HCT116 (cell line): ENCODE measurements around the gene CNTNAP2. TPM values are rescaled to one million over a fixed set of nuclear protein-coding genes. Genes with fewer than 3 reads are reported as not detected.

Source experiments
- ATAC-seq: fragments of 200-7000 bp; cut with Tn5 transposase; 2 replicates; pipeline ENCODE4 v1.9.1; 2020; ENCODE audit warnings: mild to moderate bottlenecking, moderate library complexity
- BruUV-seq: library from RNA; stranded (reverse); fragments of 400-500 nt; replicated peaks from 2 replicates; lab custom pipeline; 2021; lab: Mats Ljungman, UMichigan
- CTCF ChIA-PET: fragments of 300-600 bp; sonication (Branson Sonifier 250); formaldehyde crosslinking; loops from one replicate; lab custom pipeline; 2021; ENCODE audit warnings: antibody characterized with exemption; lab: Charles Lee
- POLR2A ChIA-PET: fragments of 300-600, 350-600 bp; sonication (Branson Sonifier 250); formaldehyde crosslinking; loops from one replicate; lab custom pipeline; 2021; ENCODE audit warnings: antibody characterized with exemption; lab: Charles Lee
- RAD21 ChIA-PET, 2 experiments: fragments of 300-600 bp; sonication (Branson Sonifier 250); formaldehyde crosslinking; loops; one replicate each; lab custom pipeline; 2023; ENCODE audit warnings: low total read pairs in 2 of 2; ENCODE audit not compliant: uncharacterized antibody in 2 of 2, unreplicated experiment in 2 of 2, low non-redundant PET in 1 of 2; lab: Charles Lee
- DNase-seq: peaks from one replicate; pipeline ENCODE4 v3.0.0-alpha.2; 2010; ENCODE audit warnings: low read depth, low spot score
- H2AFZ ChIP-seq: fragments of 200-600 bp; shearing (Covaris generic), sonication (generic); 2 replicates; pipeline ENCODE4 v1.6.1; 2017; ENCODE audit warnings: low read depth, mixed run types, mixed read lengths, antibody characterized with exemption, low read length; ENCODE audit not compliant: poor library complexity, severe bottlenecking
- H3K27ac ChIP-seq: 2 replicates; pipeline ENCODE4 v1.5.1; 2012; ENCODE audit warnings: low read depth, low read length
- H3K27me3 ChIP-seq: fragments of 200-600 bp; sonication (generic); 2 replicates; pipeline ENCODE4 v1.6.1; 2016; ENCODE audit warnings: mixed run types, low read length, mixed read lengths; ENCODE audit not compliant: insufficient read depth
- H3K36me3 ChIP-seq, 2 experiments: fragments of 200-500 bp in 1 of 2; fragments of 200-600 bp in 1 of 2; sonication (Bioruptor generic) in 1 of 2; sonication (generic) in 1 of 2; 2 replicates each; pipeline versions ENCODE4 v1.5.1 to v1.6.1; 2014 to 2016; ENCODE audit warnings: low read length in 2 of 2, inconsistent platforms in 1 of 2, mixed read lengths in 1 of 2, mixed run types in 1 of 2; ENCODE audit not compliant: insufficient read depth in 2 of 2, control insufficient read depth in 1 of 2
- H3K4me1 ChIP-seq, 2 experiments: fragments of 200-600 bp in 1 of 2; sonication (generic) in 1 of 2; 2 replicates each; pipeline versions ENCODE4 v1.5.1 to v1.6.1; 2012 to 2017; ENCODE audit warnings: low read length in 2 of 2, inconsistent platforms in 1 of 2, mild to moderate bottlenecking in 1 of 2, mixed read lengths in 1 of 2, mixed run types in 1 of 2, moderate library complexity in 1 of 2; ENCODE audit not compliant: insufficient read depth in 2 of 2, control insufficient read depth in 1 of 2
- H3K4me2 ChIP-seq: fragments of 200-600 bp; sonication (generic); 2 replicates; pipeline ENCODE4 v1.6.1; 2017; ENCODE audit warnings: mixed run types, low read length, mixed read lengths
- H3K4me3 ChIP-seq, 2 experiments: fragments of 200-600 bp in 1 of 2; sonication (generic) in 1 of 2; replicated peaks in 1 of 2; 2 replicates each; pipeline ENCODE4 v1.5.1; 2011 to 2016; ENCODE audit warnings: low read length in 2 of 2, control low read depth in 1 of 2, low read depth in 1 of 2, mild to moderate bottlenecking in 1 of 2, mixed read lengths in 1 of 2, mixed run types in 1 of 2
- H3K79me2 ChIP-seq: fragments of 200-600 bp; sonication (generic); 2 replicates; pipeline ENCODE4 v1.6.1; 2017; ENCODE audit warnings: mild to moderate bottlenecking, mixed run types, low read length, moderate library complexity, mixed read lengths; ENCODE audit not compliant: insufficient read depth
- H3K9ac ChIP-seq: fragments of 200-600 bp; sonication (generic); 2 replicates; pipeline ENCODE4 v1.6.1; 2016; ENCODE audit warnings: low read length, mixed read lengths
- H3K9me2 ChIP-seq: fragments of 200-600 bp; sonication (generic), shearing (Covaris generic); 2 replicates; pipeline ENCODE4 v1.6.1; 2017; ENCODE audit warnings: mixed run types, mild to moderate bottlenecking, moderate library complexity; ENCODE audit not compliant: insufficient read depth
- H3K9me3 ChIP-seq, 2 experiments: fragments of 200-500 bp in 1 of 2; fragments of 200-600 bp in 1 of 2; sonication (Bioruptor generic) in 1 of 2; sonication (generic) in 1 of 2; 2 replicates each; pipeline ENCODE4 v1.6.1; 2014 to 2017; ENCODE audit warnings: low read length in 2 of 2, mixed read lengths in 2 of 2, inconsistent platforms in 1 of 2, low read depth in 1 of 2, mild to moderate bottlenecking in 1 of 2, mixed run types in 1 of 2, moderate library complexity in 1 of 2; ENCODE audit not compliant: control insufficient read depth in 1 of 2, insufficient read depth in 1 of 2
- H4K20me1 ChIP-seq: fragments of 200-600 bp; sonication (generic), shearing (Covaris generic); 2 replicates; pipeline ENCODE4 v1.6.1; 2017; ENCODE audit warnings: mixed run types, mild to moderate bottlenecking, moderate library complexity; ENCODE audit not compliant: insufficient read depth
- CBX3 ChIP-seq: IDR thresholded peaks from 2 replicates; pipeline ENCODE4 v1.6.1; 2012; ENCODE audit warnings: low read depth
- EZH2phosphoT487 ChIP-seq: fragments of 200-600 bp; IDR thresholded peaks from 2 replicates; pipeline ENCODE4 v1.6.1; 2018; ENCODE audit warnings: antibody characterized with exemption, borderline replicate concordance
- JUND ChIP-seq: IDR thresholded peaks from 2 replicates; pipeline ENCODE4 v1.6.1; 2012
- POLR2A ChIP-seq: IDR thresholded peaks from 2 replicates; pipeline ENCODE4 v1.7.0; 2011; ENCODE audit warnings: borderline replicate concordance; ENCODE audit not compliant: insufficient read depth, insufficient read length; ENCODE audit errors: extremely low read depth
- RAD21 ChIP-seq: IDR thresholded peaks from 2 replicates; pipeline ENCODE4 v1.6.1; 2012; ENCODE audit warnings: low read depth, mild to moderate bottlenecking
- REST ChIP-seq: IDR thresholded peaks from 2 replicates; pipeline ENCODE4 v1.6.1; 2012; ENCODE audit warnings: low read depth
- SIN3A ChIP-seq: IDR thresholded peaks from 2 replicates; pipeline ENCODE4 v1.6.1; 2012; ENCODE audit warnings: low read depth
- SRF ChIP-seq: IDR thresholded peaks from 2 replicates; pipeline ENCODE4 v1.6.1; 2012; ENCODE audit warnings: low read depth
- YY1 ChIP-seq: IDR thresholded peaks from 2 replicates; pipeline ENCODE4 v1.6.1; 2011; ENCODE audit warnings: low read length, low read depth, moderate library complexity, mild to moderate bottlenecking; ENCODE audit not compliant: insufficient replicate concordance; ENCODE audit errors: extremely low read depth
- ZNF274 ChIP-seq: fragments of 200-500 bp; sonication (Bioruptor generic); IDR thresholded peaks from 2 replicates; pipeline ENCODE4 v1.6.1; 2014; ENCODE audit warnings: mild to moderate bottlenecking, low read depth, low read length, inconsistent platforms
- intact Hi-C: fragments of 100-400 bp; cut with micrococcal nuclease; formaldehyde crosslinking; loops from 2 replicates; pipeline ENCODE4 v1.10.0; 2022
- total RNA-seq: library from RNA; stranded (reverse); gene quantifications from one replicate; pipeline ENCODE4 v1.2.1, GENCODE V29; 2021; ENCODE audit not compliant: unreplicated experiment
- TF ChIP-seq, protein P1 (sequence below): IDR thresholded peaks from 2 replicates; pipeline ENCODE4 v1.6.1; 2012
- TF ChIP-seq, protein P2 (sequence below), 3 experiments: fragments of 200-600 bp in 1 of 3; sonication (generic) in 1 of 3; IDR thresholded peaks in 2 of 3; conservative IDR thresholded peaks in 1 of 3; 2 replicates each; pipeline ENCODE4 v1.5.1; 2012 to 2017; ENCODE audit warnings: low read depth in 2 of 3, low read length in 2 of 3, antibody characterized with exemption in 1 of 3, borderline replicate concordance in 1 of 3, control low read depth in 1 of 3, mild to moderate bottlenecking in 1 of 3, mixed read lengths in 1 of 3, mixed run types in 1 of 3, moderate library complexity in 1 of 3; ENCODE audit not compliant: insufficient read depth in 1 of 3

CNTNAP2 gene
- total RNA-seq, 1 experiment from 2014 or later = 0.37 TPM

- ChIA-PET CTCF (no interaction called here), POLR2A (no interaction called here)
- H3K36me3 ChIP-seq = no peaks in the 10 kb centered on the region
- H4K20me1 ChIP-seq = no peaks in the 10 kb centered on the region
- no peak overlapping the region for H2AFZ ChIP-seq
- H3K4me1 ChIP-seq = no peaks in the 10 kb centered on the region; a peak in 1 of 4 replicates
- TF ChIP-seq CBX3 = no peak
- TF ChIP-seq, all 23 proteins: peak for 0
- RAD21 ChIA-PET = no interaction called here
- Histone ChIP-seq H3K27ac (no peak overlapping the region), H3K9ac (no peak overlapping the region), H3K9me2 (no peaks in the 10 kb centered on the region), H3K9me3 (no peaks in the 10 kb centered on the region), H3K4me2 (no peak overlapping the region), H3K79me2 (no peaks in the 10 kb centered on the region), H3K4me3 (no peak overlapping the region), H3K27me3 (no peaks in the 10 kb centered on the region)
- ATAC-seq (no peak), DNase-seq (no peak)
- intact Hi-C loops = no loop called here
- BruUV-seq = no TSS peak
Measured at GRCh38 chr7:148318102-148318811, 2201.7 kb downstream of the CNTNAP2 start.

- no peak overlapping the region for H3K27ac ChIP-seq
- POLR2A ChIA-PET = no interaction called here
- intact Hi-C loops = no loop called here
- H3K9me2 ChIP-seq = no peaks in the 10 kb centered on the region
- CTCF ChIA-PET = no interaction called here
- no peaks in the 10 kb centered on the region for H4K20me1 ChIP-seq
- no TSS peak for BruUV-seq
- no peaks in the 10 kb centered on the region for H3K36me3 ChIP-seq
- no peaks in the 10 kb centered on the region for H3K79me2 ChIP-seq
- H3K4me2 ChIP-seq = no peak overlapping the region
- H3K9me3 ChIP-seq = no peaks in the 10 kb centered on the region
- H3K4me3 ChIP-seq = no peak overlapping the region
- no peaks in the 10 kb centered on the region for H3K27me3 ChIP-seq
- RAD21 ChIA-PET = no interaction called here
- H3K9ac ChIP-seq = no peak overlapping the region
- DNase-seq = no peak
- H3K4me1 ChIP-seq = no peaks in the 10 kb centered on the region; a peak in 1 of 4 replicates
- no peak for ATAC-seq
- H2AFZ ChIP-seq = no peak overlapping the region
- TF ChIP-seq POLR2A (no peak), SRF (no peak), ZNF274 (no peak), JUND (no peak), EZH2phosphoT487 (no peak), SIN3A (no peak), REST (no peak), RAD21 (no peak), YY1 (no peak)
- TF ChIP-seq, protein P1, sequence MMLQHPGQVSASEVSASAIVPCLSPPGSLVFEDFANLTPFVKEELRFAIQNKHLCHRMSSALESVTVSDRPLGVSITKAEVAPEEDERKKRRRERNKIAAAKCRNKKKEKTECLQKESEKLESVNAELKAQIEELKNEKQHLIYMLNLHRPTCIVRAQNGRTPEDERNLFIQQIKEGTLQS = no peak
- TF ChIP-seq, protein P2, sequence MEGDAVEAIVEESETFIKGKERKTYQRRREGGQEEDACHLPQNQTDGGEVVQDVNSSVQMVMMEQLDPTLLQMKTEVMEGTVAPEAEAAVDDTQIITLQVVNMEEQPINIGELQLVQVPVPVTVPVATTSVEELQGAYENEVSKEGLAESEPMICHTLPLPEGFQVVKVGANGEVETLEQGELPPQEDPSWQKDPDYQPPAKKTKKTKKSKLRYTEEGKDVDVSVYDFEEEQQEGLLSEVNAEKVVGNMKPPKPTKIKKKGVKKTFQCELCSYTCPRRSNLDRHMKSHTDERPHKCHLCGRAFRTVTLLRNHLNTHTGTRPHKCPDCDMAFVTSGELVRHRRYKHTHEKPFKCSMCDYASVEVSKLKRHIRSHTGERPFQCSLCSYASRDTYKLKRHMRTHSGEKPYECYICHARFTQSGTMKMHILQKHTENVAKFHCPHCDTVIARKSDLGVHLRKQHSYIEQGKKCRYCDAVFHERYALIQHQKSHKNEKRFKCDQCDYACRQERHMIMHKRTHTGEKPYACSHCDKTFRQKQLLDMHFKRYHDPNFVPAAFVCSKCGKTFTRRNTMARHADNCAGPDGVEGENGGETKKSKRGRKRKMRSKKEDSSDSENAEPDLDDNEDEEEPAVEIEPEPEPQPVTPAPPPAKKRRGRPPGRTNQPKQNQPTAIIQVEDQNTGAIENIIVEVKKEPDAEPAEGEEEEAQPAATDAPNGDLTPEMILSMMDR (IDR thresholded peaks at IDR 0.05 in 2 of 3, conservative IDR thresholded peaks at IDR 0.05 in 1 of 3; ENCODE audit: borderline replicate concordance in 1 of 3, insufficient read depth in 1 of 3, low read depth in 2 of 3, low read length in 2 of 3) = no peak
Measured at GRCh38 chr7:148318838-148319237, 2202.2 kb downstream of the CNTNAP2 start.
